HG03064 (cell line): ENCODE measurements around the gene SUSD2.
"Not testable (repeated sequence)": the region's sequence is repeated elsewhere in the genome, so short reads cannot be mapped to it uniquely, and the experiment has no call there.

Experiments used
- ATAC-seq: cut with Tn5 transposase; IDR thresholded peaks from one replicate; pipeline ENCODE4 v1.9.1; 2021; ENCODE audit warnings: low read depth; ENCODE audit not compliant: unreplicated experiment

Gene SUSD2

GRCh38 chr22:24236656-24237055 lies 55.4 kb downstream of the SUSD2 start:
- no peak for ATAC-seq

GRCh38 chr22:24238101-24238694 lies 56.9 kb downstream of the SUSD2 start:
- ATAC-seq: not testable (repeated sequence)
